ENCODE results near the gene ACSF2. TPM values are rescaled to one million over a fixed set of nuclear protein-coding genes. Genes with fewer than 3 reads are reported as not detected.

Gene ACSF2
- total and polyA plus RNA-seq, 2 of the 13 experiments (the other 11 are each of a cell fraction or from before 2014, with no cell fraction given) = 87.3 to 109 TPM

- H3K4me1 ChIP-seq (ENCODE audit: insufficient read depth, low read length) = peaks cover 52% of the 10 kb centered on the region
- BruUV-seq (replicated peaks) = no TSS peak
- ChIA-PET POLR2A (interaction anchor here (0.6 to 2.7 kb wide), 9 partner anchors 9 to 425 kb away, joined by 3 to 19 read pairs (median 5); partner anchors contain the start of genes ACSF2, LRRC59 and TOB1), CTCF (ENCODE audit: low intra/inter-chr PET ratio, low total read pairs) (no interaction called here)
- peak; percentile 19 for ATAC-seq
- H3K9me3 ChIP-seq (ENCODE audit: low read length) = no peaks in the 10 kb centered on the region
- no peaks in the 10 kb centered on the region for H3K27me3 ChIP-seq (ENCODE audit: control insufficient read depth in 1 of 2, insufficient read depth in 2 of 2, low read length in 2 of 2)
- no peak for FAIRE-seq
- 0 out of 6 replicates have a peak overlapping the region, but pooled peaks of 1 of the 3 experiments have one; percentile 1 for H3K4me3 ChIP-seq (replicated peaks in 1 of 3; ENCODE audit: insufficient read depth in 1 of 3, low read depth in 2 of 3, low read length in 3 of 3)
- TF ChIP-seq ZFP91 (CRISPR knock-in tag; IDR thresholded peaks at IDR 0.05; ENCODE audit: borderline replicate concordance) = peak; percentile 21; the same call in 1 of the 2 replicates
- TF ChIP-seq ZSCAN20 (CRISPR knock-in tag; IDR thresholded peaks at IDR 0.05; ENCODE audit: borderline replicate concordance) = no peak
- TF ChIP-seq ZNF704 (CRISPR knock-in tag; IDR thresholded peaks at IDR 0.05; ENCODE audit: borderline replicate concordance) = 0 out of 2 replicates have a peak, but pooled peaks have one; percentile 37
- TF ChIP-seq ZNF629 (CRISPR knock-in tag; conservative IDR thresholded peaks at IDR 0.05) = peak; percentile 94
- peak; percentile 47; the same call in 1 of the 2 replicates for TF ChIP-seq ZMYM3 (CRISPR knock-in tag; IDR thresholded peaks at IDR 0.05)
- no peak for TF ChIP-seq ATF4 (CRISPR knock-in tag; IDR thresholded peaks at IDR 0.05)
- no peak; the same call in 1 of the 2 replicates for TF ChIP-seq ZNF713 (CRISPR knock-in tag; IDR thresholded peaks at IDR 0.05)
- TF ChIP-seq ZNF609 (CRISPR knock-in tag; IDR thresholded peaks at IDR 0.05; ENCODE audit: borderline replicate concordance) = 0 out of 2 replicates have a peak, but pooled peaks have one; percentile 6
- no peak for TF ChIP-seq ZFP36 (IDR thresholded peaks at IDR 0.05; ENCODE audit: borderline replicate concordance, low read depth, low read length, partially characterized antibody)
- TF ChIP-seq FOXO1 (CRISPR knock-in tag; IDR thresholded peaks at IDR 0.05) = 0 out of 2 replicates have a peak, but pooled peaks have one; percentile 16
- no peak for TF ChIP-seq ZNF432 (CRISPR knock-in tag; IDR thresholded peaks at IDR 0.05; ENCODE audit: borderline replicate concordance)
- peaks cover 10% of the 10 kb centered on the region for H3K79me2 ChIP-seq (ENCODE audit: insufficient read depth, low read length)
- H3K9ac ChIP-seq (ENCODE audit: insufficient read depth, low read depth, low read length) = peak overlapping the region; percentile 9; the same call in 1 of the 2 replicates
- in situ Hi-C loops (cut with HindIII; ENCODE audit: extremely low pct_ligation_motif_present, low pct_unique_long_range_greater_than_20kb) = no loop called here
- intact Hi-C loops (cut with micrococcal nuclease; ENCODE audit: unreplicated experiment) = no loop called here
- H3K4me2 ChIP-seq (ENCODE audit: low read depth, low read length) = peak overlapping the region; percentile 49
- WGBS (ENCODE audit: low lambda C conversion rate) = 96% methylated on average over 10 of the region's 10 CpGs
- H3K27ac ChIP-seq (ENCODE audit: extremely low read length, insufficient read depth, low read length) = peak overlapping the region; percentile 58
- DNase-seq (ENCODE audit: low spot score) = no peak
- peaks cover 1 to 6% of the 10 kb centered on the region in 2 experiments; a peak in 3 of 5 replicates for H3K36me3 ChIP-seq (replicated peaks in 1 of 2; ENCODE audit: control insufficient read depth in 1 of 2, insufficient read depth in 2 of 2, low read length in 2 of 2)
- H4K20me1 ChIP-seq (ENCODE audit: insufficient read depth, low read length) = no peaks in the 10 kb centered on the region
- H2AFZ ChIP-seq (ENCODE audit: low read length) = no peak overlapping the region
Measured at GRCh38 chr17:50440838-50441829, 15.1 kb downstream of the ACSF2 start.

Measured in HepG2 (cell line).